IPS-18a (cell line): Measurements from ENCODE around the gene TRIM65.

ENCODE experiments used
- H3K27ac ChIP-seq: one replicate; pipeline ENCODE4 v1.5.1; 2013; ENCODE audit warnings: low read length
- H3K27me3 ChIP-seq: one replicate; pipeline ENCODE4 v1.6.1; 2013; ENCODE audit warnings: mild to moderate bottlenecking, low read length; ENCODE audit not compliant: control insufficient read depth, insufficient read depth
- H3K36me3 ChIP-seq: one replicate; pipeline ENCODE4 v1.6.1; 2013; ENCODE audit warnings: low read depth, low read length; ENCODE audit not compliant: control insufficient read depth
- H3K4me1 ChIP-seq: one replicate; pipeline ENCODE4 v1.6.1; 2013; ENCODE audit warnings: low read depth, low read length; ENCODE audit not compliant: control insufficient read depth
- H3K4me3 ChIP-seq: one replicate; pipeline ENCODE4 v1.5.1; 2013; ENCODE audit warnings: low read length
- H3K9ac ChIP-seq: one replicate; pipeline ENCODE4 v1.6.1; 2013; ENCODE audit warnings: mild to moderate bottlenecking, low read length, moderate library complexity
- H3K9me3 ChIP-seq: one replicate; pipeline ENCODE4 v1.6.1; 2013; ENCODE audit warnings: low read depth, low read length; ENCODE audit not compliant: control insufficient read depth

Gene TRIM65

GRCh38 chr17:75914643-75915267, 18.0 kb upstream of the TRIM65 start:
- Histone ChIP-seq H3K9ac (no peak overlapping the region), H3K4me1 (no peaks in the 10 kb centered on the region)

GRCh38 chr17:75913537-75914210, 16.9 kb upstream of the TRIM65 start:
- Histone ChIP-seq H3K9ac (no peak overlapping the region), H3K4me1 (no peaks in the 10 kb centered on the region), H3K4me3 (no peak overlapping the region), H3K9me3 (no peaks in the 10 kb centered on the region), H3K27ac (no peak overlapping the region), H3K27me3 (no peaks in the 10 kb centered on the region), H3K36me3 (no peaks in the 10 kb centered on the region)

More at GRCh38 chr17:75914643-75915267, 18.0 kb upstream of the TRIM65 start:
- Histone ChIP-seq H3K4me3 (no peak overlapping the region), H3K27me3 (no peaks in the 10 kb centered on the region), H3K9me3 (no peaks in the 10 kb centered on the region), H3K27ac (no peak overlapping the region), H3K36me3 (no peaks in the 10 kb centered on the region)

GRCh38 chr17:75910699-75911098, 13.9 kb upstream of the TRIM65 start:
- H3K27ac ChIP-seq = no peak overlapping the region
- no peaks in the 10 kb centered on the region for H3K4me1 ChIP-seq
- H3K27me3 ChIP-seq = no peaks in the 10 kb centered on the region
- H3K9ac ChIP-seq = no peak overlapping the region
- H3K9me3 ChIP-seq = no peaks in the 10 kb centered on the region
- no peak overlapping the region for H3K4me3 ChIP-seq
- no peaks in the 10 kb centered on the region for H3K36me3 ChIP-seq

GRCh38 chr17:75909812-75910274, 13.1 kb upstream of the TRIM65 start:
- Histone ChIP-seq H3K4me3 (no peak overlapping the region), H3K27me3 (no peaks in the 10 kb centered on the region), H3K27ac (no peak overlapping the region), H3K4me1 (no peaks in the 10 kb centered on the region), H3K9ac (no peak overlapping the region), H3K36me3 (no peaks in the 10 kb centered on the region), H3K9me3 (no peaks in the 10 kb centered on the region)

- Histone ChIP-seq H3K4me1 (no peaks in the 10 kb centered on the region), H3K4me3 (no peak overlapping the region), H3K27ac (no peak overlapping the region), H3K9ac (no peak overlapping the region), H3K27me3 (no peaks in the 10 kb centered on the region), H3K9me3 (no peaks in the 10 kb centered on the region), H3K36me3 (no peaks in the 10 kb centered on the region)
Measured at GRCh38 chr17:75909051-75909811, 12.5 kb upstream of the TRIM65 start.

GRCh38 chr17:75908201-75908600, 11.4 kb upstream of the TRIM65 start:
- Histone ChIP-seq H3K9me3 (no peaks in the 10 kb centered on the region), H3K27ac (no peak overlapping the region), H3K9ac (no peak overlapping the region), H3K4me3 (no peak overlapping the region), H3K27me3 (no peaks in the 10 kb centered on the region), H3K36me3 (no peaks in the 10 kb centered on the region), H3K4me1 (no peaks in the 10 kb centered on the region)

GRCh38 chr17:75906143-75906884, 9.6 kb upstream of the TRIM65 start:
- Histone ChIP-seq H3K36me3 (peaks cover 7% of the 10 kb centered on the region), H3K9ac (no peak overlapping the region), H3K27me3 (no peaks in the 10 kb centered on the region), H3K4me1 (no peaks in the 10 kb centered on the region), H3K4me3 (no peak overlapping the region), H3K27ac (no peak overlapping the region), H3K9me3 (no peaks in the 10 kb centered on the region)

GRCh38 chr17:75904749-75905521, 8.2 kb upstream of the TRIM65 start, which contains the start of gene MRPL38:
TSS of gene MRPL38 (minus strand) at chr17:75904884. CDS start at chr17:75904875, 9 bp downstream.
- peaks cover 17% of the 10 kb centered on the region for H3K36me3 ChIP-seq
- H3K4me1 ChIP-seq = no peaks in the 10 kb centered on the region
- H3K9ac ChIP-seq = peak within 1 kb of the TSS; percentile 83
- H3K4me3 ChIP-seq = peak within 1 kb of the TSS; percentile 77
- peak within 1 kb of the TSS; percentile 15 for H3K27ac ChIP-seq
- no peaks in the 10 kb centered on the region for H3K9me3 ChIP-seq
- no peaks in the 10 kb centered on the region for H3K27me3 ChIP-seq

GRCh38 chr17:75902406-75902805, 5.7 kb upstream of the TRIM65 start:
- peaks cover 28% of the 10 kb centered on the region for H3K36me3 ChIP-seq
- no peak overlapping the region for H3K27ac ChIP-seq
- H3K9ac ChIP-seq = no peak overlapping the region
- no peaks in the 10 kb centered on the region for H3K9me3 ChIP-seq
- H3K4me1 ChIP-seq = peaks cover 3% of the 10 kb centered on the region
- H3K4me3 ChIP-seq = no peak overlapping the region
- no peaks in the 10 kb centered on the region for H3K27me3 ChIP-seq

GRCh38 chr17:75901727-75902126, 5.0 kb upstream of the TRIM65 start:
- peaks cover 28% of the 10 kb centered on the region for H3K36me3 ChIP-seq
- no peaks in the 10 kb centered on the region for H3K27me3 ChIP-seq
- no peak overlapping the region for H3K27ac ChIP-seq
- H3K9ac ChIP-seq = no peak overlapping the region
- H3K4me1 ChIP-seq = peaks cover 6% of the 10 kb centered on the region
- H3K4me3 ChIP-seq = no peak overlapping the region
- no peaks in the 10 kb centered on the region for H3K9me3 ChIP-seq
